ENCODE measurements around the gene MEIOSIN. TPM values are rescaled to one million over a fixed set of nuclear protein-coding genes. Genes with fewer than 3 reads are reported as not detected.
A peak's percentile ranks its signal among the peaks of the same experiment; 100 is the strongest.

MEIOSIN gene
- total RNA-seq, 4 donors from 2014 or later = not detected

- no peaks in the 10 kb centered on the region for H3K27me3 ChIP-seq
- peak overlapping the region; percentile 91 to 99 (median 96) for H3K27ac ChIP-seq
- TF ChIP-seq CTCF (IDR thresholded peaks at IDR 0.05) (no peak), POLR2A (IDR thresholded peaks at IDR 0.05) (no peak), EP300 (IDR thresholded peaks at IDR 0.05) (no peak)
- H3K4me1 ChIP-seq = peaks cover 0 to 52% (median 38%) of the 10 kb centered on the region in 4 donors
- no peaks in the 10 kb centered on the region for H3K9me3 ChIP-seq
- H3K4me3 ChIP-seq = peak overlapping the region; percentile 54 to 91 (median 83)
- no peak for DNase-seq (ENCODE audit: low spot score in 2 of 2)
- peaks cover 0 to 27% (median 0%) of the 10 kb centered on the region in 3 donors for H3K36me3 ChIP-seq
- 0 to 2% methylated on average over 18 to 21 of the region's 33 CpGs for WGBS, 2 donors
These were observed 35.4 kb downstream of the MEIOSIN start for GRCh38 chr19:45768655-45768983.

DNA sequence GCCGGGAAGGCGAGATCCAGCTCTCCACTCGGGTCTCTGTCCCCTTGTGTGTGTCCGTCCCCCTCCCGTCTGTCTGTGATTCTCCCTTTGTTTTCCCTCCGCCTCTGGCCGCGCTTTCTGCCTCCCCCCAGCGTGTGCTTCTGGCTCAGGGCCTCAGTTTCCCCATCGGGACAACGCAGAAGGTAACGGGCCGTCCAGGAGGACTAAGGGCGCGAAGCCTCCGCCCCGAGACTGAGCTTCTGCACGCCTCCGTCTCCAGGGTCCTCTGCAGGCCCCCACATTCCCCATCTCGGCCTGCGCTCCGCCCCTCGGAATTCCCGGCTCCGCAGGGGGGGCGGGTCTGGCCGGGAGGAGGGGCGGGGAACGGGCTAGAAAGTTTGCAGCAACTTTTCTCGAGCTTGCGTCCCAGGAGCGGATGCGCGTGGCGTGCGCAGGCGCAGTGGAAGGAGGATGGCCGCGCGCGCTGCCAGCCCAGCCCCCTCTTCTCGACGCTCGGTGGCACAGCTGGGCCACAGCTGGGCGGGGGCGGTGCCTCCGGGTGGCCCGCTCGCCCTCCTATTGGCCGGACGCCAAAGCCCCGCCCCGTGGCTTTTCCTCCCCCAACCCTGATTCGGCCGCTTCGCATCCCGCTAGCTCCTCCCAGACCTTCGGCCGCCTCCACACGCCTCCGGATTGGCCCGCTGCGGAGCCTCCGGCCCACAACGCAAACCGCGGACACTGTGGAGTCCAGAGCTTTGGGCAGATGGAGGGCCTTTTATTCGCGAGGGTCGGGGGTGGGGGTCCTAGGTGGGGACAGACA is 35.9 kb downstream of the MEIOSIN start, which contains the start of gene SIX5:
SIX5 (minus strand) TSS at position 269 of the 799 bp plus-strand sequence. CDS start 408 bp downstream, outside the sequence.
- no peaks in the 10 kb centered on the region for H3K9me3 ChIP-seq
- 0% methylated on average over 43 to 55 of the region's 70 CpGs for WGBS, 2 donors
- TF ChIP-seq EP300 (IDR thresholded peaks at IDR 0.05) = peak; percentile 95 to 98
- TF ChIP-seq POLR2A (IDR thresholded peaks at IDR 0.05) = peak; percentile 90
- TF ChIP-seq CTCF (IDR thresholded peaks at IDR 0.05) = no peak
- DNase-seq (ENCODE audit: low spot score in 2 of 2) = peak; percentile 96 to 97
- no peaks in the 10 kb centered on the region for H3K27me3 ChIP-seq
- H3K4me1 ChIP-seq = peaks cover 0 to 47% (median 33%) of the 10 kb centered on the region in 4 donors
- peak within 1 kb of the TSS; percentile 91 to 99 (median 96) for H3K27ac ChIP-seq
- peaks cover 0 to 30% (median 0%) of the 10 kb centered on the region in 3 donors for H3K36me3 ChIP-seq
- H3K4me3 ChIP-seq = peak within 1 kb of the TSS; percentile 62 to 91 (median 83)

DNA sequence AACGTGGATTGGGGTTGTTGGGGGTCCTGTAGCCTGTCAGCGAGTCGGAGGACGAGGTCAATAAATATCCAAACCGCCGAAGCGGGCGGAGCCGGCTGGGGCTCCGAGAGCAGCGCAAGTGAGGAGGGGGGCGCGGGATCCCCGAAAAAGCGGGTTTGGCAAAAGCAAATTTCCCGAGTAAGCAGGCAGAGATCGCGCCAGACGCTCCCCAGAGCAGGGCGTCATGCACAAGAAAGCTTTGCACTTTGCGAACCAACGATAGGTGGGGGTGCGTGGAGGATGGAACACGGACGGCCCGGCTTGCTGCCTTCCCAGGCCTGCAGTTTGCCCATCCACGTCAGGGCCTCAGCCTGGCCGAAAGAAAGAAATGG is 36.6 kb downstream of the MEIOSIN start:
- Histone ChIP-seq H3K4me3 (peak overlapping the region; percentile 62 to 91 (median 83)), H3K4me1 (peaks cover 0 to 41% (median 28%) of the 10 kb centered on the region in 4 donors), H3K9me3 (no peaks in the 10 kb centered on the region), H3K36me3 (peaks cover 0 to 36% (median 0%) of the 10 kb centered on the region in 3 donors), H3K27ac (peak overlapping the region; percentile 88 to 97 (median 94)), H3K27me3 (no peaks in the 10 kb centered on the region)
- TF ChIP-seq EP300 (IDR thresholded peaks at IDR 0.05) = no peak
- no peak for TF ChIP-seq POLR2A (IDR thresholded peaks at IDR 0.05)
- TF ChIP-seq CTCF (IDR thresholded peaks at IDR 0.05) = no peak
- peak in 1 of 2 donors; percentile 48 for DNase-seq (ENCODE audit: low spot score in 2 of 2)
- 0 to 3% methylated on average over 16 to 28 of the region's 28 CpGs for WGBS, 2 donors

GRCh38 chr19:45770192-45771101 is 37.2 kb downstream of the MEIOSIN start:
- Histone ChIP-seq H3K4me3 (peak overlapping the region; percentile 62 to 91 (median 83)), H3K27me3 (no peaks in the 10 kb centered on the region), H3K36me3 (peaks cover 0 to 34% (median 0%) of the 10 kb centered on the region in 3 donors), H3K27ac (peak overlapping the region; percentile 88 to 97 (median 94)), H3K4me1 (peaks cover 0 to 34% (median 24%) of the 10 kb centered on the region in 4 donors), H3K9me3 (no peaks in the 10 kb centered on the region)
- 2 to 3% methylated on average over 12 to 36 of the region's 79 CpGs for WGBS, 2 donors
- peak in 1 of 2 donors; percentile 73 for TF ChIP-seq POLR2A (IDR thresholded peaks at IDR 0.05)
- TF ChIP-seq EP300 (IDR thresholded peaks at IDR 0.05) = peak; percentile 66 to 94
- TF ChIP-seq CTCF (IDR thresholded peaks at IDR 0.05) = peak; percentile 94 to 99 (median 98)
- peak; percentile 94 to 96 for DNase-seq (ENCODE audit: low spot score in 2 of 2)

Data from tibial nerve (tissue), 4 donors.